HUES6 (cell line): ENCODE results near the gene IFNA16.
"Not testable (repeated sequence)": the region's sequence is repeated elsewhere in the genome, so short reads cannot be mapped to it uniquely, and the experiment has no call there.

Source experiments
- H3K27ac ChIP-seq: 2 replicates; pipeline ENCODE4 v1.7.0; 2013; ENCODE audit warnings: low read depth, mild to moderate bottlenecking, low read length, inconsistent platforms
- H3K27me3 ChIP-seq: 2 replicates; pipeline ENCODE4 v1.6.1; 2013; ENCODE audit warnings: low read length; ENCODE audit not compliant: control insufficient read depth, insufficient read depth
- H3K36me3 ChIP-seq: 2 replicates; pipeline ENCODE4 v1.6.1; 2013; ENCODE audit warnings: low read length; ENCODE audit not compliant: control insufficient read depth, insufficient read depth
- H3K4me1 ChIP-seq: 2 replicates; pipeline ENCODE4 v1.6.1; 2013; ENCODE audit warnings: low read length; ENCODE audit not compliant: control insufficient read depth, insufficient read depth
- H3K4me3 ChIP-seq: 2 replicates; pipeline ENCODE4 v1.5.1; 2013; ENCODE audit warnings: low read depth, low read length
- H3K9ac ChIP-seq: one replicate; pipeline ENCODE4 v1.6.1; 2013; ENCODE audit warnings: mild to moderate bottlenecking, low read length
- H3K9me3 ChIP-seq: 2 replicates; pipeline ENCODE4 v1.6.1; 2013; ENCODE audit warnings: low read depth, low read length; ENCODE audit not compliant: control insufficient read depth, insufficient read depth

The IFNA16 gene

DNA sequence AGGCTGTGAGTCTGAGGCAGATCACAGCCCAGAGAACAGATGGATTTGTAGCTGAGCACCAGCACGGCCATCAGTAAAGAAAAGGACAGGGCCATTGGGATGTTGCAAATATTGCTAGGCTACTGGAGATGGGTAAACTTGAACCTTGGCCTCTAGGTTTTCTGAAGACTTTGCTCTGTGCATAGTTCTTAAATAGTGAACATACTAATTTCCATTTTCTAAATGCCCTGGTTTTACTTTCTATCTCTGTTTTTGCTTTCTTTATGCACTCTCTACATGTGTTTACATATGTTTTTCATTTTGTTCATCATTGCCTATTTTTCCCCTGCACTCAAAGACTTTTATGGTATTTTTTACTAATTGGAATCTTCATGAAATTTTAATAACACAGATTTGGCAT lies at the start of gene IFNA16:
Gene IFNA16, minus strand, starts transcription at position 101 of the 400 bp plus-strand sequence. Its CDS starts 6 bp downstream, at position 95.
- not testable (repeated sequence) for H3K27me3 ChIP-seq, H3K9me3 ChIP-seq, H3K4me1 ChIP-seq, H3K36me3 ChIP-seq, H3K4me3 ChIP-seq, H3K27ac ChIP-seq, H3K9ac ChIP-seq

GRCh38 chr9:21265421-21266189 lies 48.5 kb upstream of the IFNA16 start:
- peaks cover 92% of the 10 kb centered on the region for H3K27me3 ChIP-seq
- no peak overlapping the region for H3K27ac ChIP-seq
- H3K4me1 ChIP-seq, result no peaks in the 10 kb centered on the region
- no peak overlapping the region for H3K4me3 ChIP-seq
- no peaks in the 10 kb centered on the region for H3K36me3 ChIP-seq
- no peak overlapping the region for H3K9ac ChIP-seq
- no peaks in the 10 kb centered on the region for H3K9me3 ChIP-seq

GRCh38 chr9:21255538-21256212 lies 38.6 kb upstream of the IFNA16 start:
- Histone ChIP-seq H3K4me1 (peaks cover 6% of the 10 kb centered on the region; the same call in 1 of the 2 replicates), H3K9me3 (peaks cover 10% of the 10 kb centered on the region; the same call in 1 of the 2 replicates), H3K4me3 (no peak overlapping the region), H3K36me3 (no peaks in the 10 kb centered on the region), H3K27ac (no peak overlapping the region), H3K27me3 (peaks cover 30% of the 10 kb centered on the region), H3K9ac (no peak overlapping the region)

GRCh38 chr9:21252721-21253547 lies 35.8 kb upstream of the IFNA16 start:
- H3K27me3 ChIP-seq, result peaks cover 29% of the 10 kb centered on the region
- H3K27ac ChIP-seq, result no peak overlapping the region
- H3K4me3 ChIP-seq, result no peak overlapping the region
- no peaks in the 10 kb centered on the region for H3K36me3 ChIP-seq
- no peaks in the 10 kb centered on the region for H3K9me3 ChIP-seq
- H3K9ac ChIP-seq, result no peak overlapping the region
- peaks cover 6% of the 10 kb centered on the region; the same call in 1 of the 2 replicates for H3K4me1 ChIP-seq

DNA sequence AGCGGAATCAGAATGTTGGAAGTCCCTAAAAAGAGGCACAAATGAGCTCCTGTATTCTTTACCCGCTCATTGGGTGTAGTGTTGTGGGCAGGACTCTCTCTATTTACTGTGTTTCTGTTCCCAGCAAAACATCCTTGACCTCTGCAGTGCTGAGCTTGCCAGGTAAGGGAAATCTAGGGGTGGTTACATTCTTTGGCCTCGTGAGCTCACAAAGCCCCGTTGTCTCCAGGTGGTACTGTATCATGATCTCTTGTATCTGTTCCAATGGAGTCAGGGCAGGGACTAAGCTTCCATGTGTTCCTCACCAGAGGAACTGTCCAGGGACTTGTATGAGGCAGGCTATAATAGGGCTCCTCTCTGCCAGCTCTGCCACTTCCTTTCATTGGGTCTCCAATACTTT lies 34.5 kb upstream of the IFNA16 start:
- H3K27me3 ChIP-seq, result peaks cover 22% of the 10 kb centered on the region
- H3K9me3 ChIP-seq, result no peaks in the 10 kb centered on the region
- H3K4me1 ChIP-seq, result peaks cover 6% of the 10 kb centered on the region; the same call in 1 of the 2 replicates
- no peak overlapping the region for H3K9ac ChIP-seq
- no peaks in the 10 kb centered on the region for H3K36me3 ChIP-seq
- H3K4me3 ChIP-seq, result no peak overlapping the region
- H3K27ac ChIP-seq, result no peak overlapping the region

DNA sequence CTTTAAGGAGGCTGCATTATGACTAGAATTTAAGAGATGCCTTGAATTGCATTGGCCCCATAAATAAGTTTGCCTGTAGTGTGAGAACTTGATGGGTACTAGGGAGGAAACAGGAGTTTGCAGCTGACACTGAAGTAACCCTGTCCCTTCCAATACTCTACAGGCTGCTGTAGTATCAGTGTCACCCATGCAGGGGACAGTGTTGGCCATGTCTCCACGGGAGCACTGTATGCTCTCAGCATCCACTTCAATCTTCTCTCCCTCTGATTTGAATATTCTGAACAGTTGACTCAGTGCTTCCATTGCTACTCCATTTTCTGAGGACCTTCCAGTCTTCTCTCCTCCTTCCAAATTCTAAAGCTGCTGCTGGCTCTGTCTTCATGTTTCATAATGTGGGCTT lies 34.1 kb upstream of the IFNA16 start:
- Histone ChIP-seq H3K27ac (no peak overlapping the region), H3K27me3 (peaks cover 17% of the 10 kb centered on the region), H3K4me3 (no peak overlapping the region), H3K9me3 (no peaks in the 10 kb centered on the region), H3K36me3 (no peaks in the 10 kb centered on the region), H3K9ac (no peak overlapping the region), H3K4me1 (peaks cover 6% of the 10 kb centered on the region; the same call in 1 of the 2 replicates)

DNA sequence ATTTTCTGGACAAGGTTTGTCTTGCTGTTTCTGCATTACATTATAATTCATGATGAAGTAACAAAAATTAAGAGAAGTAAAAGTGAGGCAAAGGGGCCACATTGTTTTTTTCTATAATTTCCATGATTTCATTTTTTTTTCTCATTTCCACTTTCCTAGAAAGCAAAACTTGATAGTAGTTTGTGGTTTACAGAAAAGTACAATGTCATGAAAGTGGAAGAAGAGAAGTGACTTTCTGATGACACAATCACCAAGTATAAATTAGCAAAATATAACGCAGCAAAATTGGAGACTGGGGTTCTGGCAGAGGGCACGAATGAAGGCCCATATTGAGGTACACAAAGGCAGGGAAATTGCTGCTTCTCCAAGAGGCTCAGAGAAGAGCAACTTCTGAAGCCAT lies 27.7 kb upstream of the IFNA16 start:
- peaks cover 4% of the 10 kb centered on the region; the same call in 1 of the 2 replicates for H3K27me3 ChIP-seq
- H3K9ac ChIP-seq, result no peak overlapping the region
- no peaks in the 10 kb centered on the region for H3K36me3 ChIP-seq
- no peak overlapping the region for H3K27ac ChIP-seq
- H3K9me3 ChIP-seq, result no peaks in the 10 kb centered on the region
- H3K4me1 ChIP-seq, result no peaks in the 10 kb centered on the region
- H3K4me3 ChIP-seq, result no peak overlapping the region

GRCh38 chr9:21239911-21240310 lies 22.8 kb upstream of the IFNA16 start, which contains the start of gene IFNA14:
Gene IFNA14 (minus strand): TSS chr9:21240005. CDS start chr9:21239935, 70 bp downstream.
- no peak within 1 kb of the TSS for H3K9ac ChIP-seq
- H3K27ac ChIP-seq, result no peak within 1 kb of the TSS
- peaks cover 7% of the 10 kb centered on the region; the same call in 1 of the 2 replicates for H3K27me3 ChIP-seq
- H3K36me3 ChIP-seq, result no peaks in the 10 kb centered on the region
- H3K4me3 ChIP-seq, result no peak within 1 kb of the TSS
- no peaks in the 10 kb centered on the region for H3K4me1 ChIP-seq
- H3K9me3 ChIP-seq, result no peaks in the 10 kb centered on the region

- not testable (repeated sequence) for H3K9ac ChIP-seq, H3K4me3 ChIP-seq, H3K36me3 ChIP-seq, H3K4me1 ChIP-seq, H3K27ac ChIP-seq, H3K27me3 ChIP-seq, H3K9me3 ChIP-seq
These were observed 19.2 kb upstream of the IFNA16 start for GRCh38 chr9:21236360-21236714.

DNA sequence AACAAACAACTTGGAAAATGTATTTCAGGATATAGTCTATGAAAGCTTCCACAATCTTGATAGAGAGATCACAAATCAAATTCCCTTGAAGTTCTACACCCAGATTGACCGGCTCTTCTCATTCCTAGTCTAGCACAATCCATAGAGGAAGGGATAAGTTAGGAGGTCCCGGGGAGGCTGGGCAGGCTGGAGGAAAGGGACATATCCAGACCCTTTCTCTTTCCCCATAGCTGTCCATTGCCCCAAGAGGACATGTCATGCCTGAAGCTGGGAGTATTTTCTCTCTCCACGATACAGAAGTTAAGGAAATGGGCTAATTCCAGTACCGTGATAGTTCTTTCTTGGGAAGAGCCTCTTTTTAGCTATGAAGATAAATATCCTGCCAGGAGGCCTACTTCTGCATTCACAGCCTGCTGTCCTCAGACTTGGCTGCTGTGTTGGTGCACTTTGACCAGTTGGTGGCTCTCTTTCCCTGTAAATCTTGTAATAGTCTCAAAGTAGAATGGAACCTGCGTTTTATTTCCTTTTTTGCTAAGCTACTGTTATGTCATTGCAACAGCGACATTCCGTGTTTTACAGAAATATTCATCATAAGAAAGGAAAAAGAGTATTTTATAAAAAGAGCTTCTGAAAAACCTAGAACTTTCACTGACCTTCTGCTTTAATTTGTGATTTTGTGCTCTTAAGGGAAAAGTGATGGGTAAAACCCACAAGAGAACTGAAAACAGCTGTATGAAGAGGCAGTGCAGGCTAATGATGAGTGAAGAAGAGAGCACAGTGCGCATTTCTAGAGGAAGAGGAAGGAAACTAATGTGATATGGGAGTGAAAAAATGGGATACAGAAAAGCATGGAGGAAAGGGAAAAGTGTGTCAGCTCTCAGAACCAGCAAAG lies 18.6 kb upstream of the IFNA16 start:
- not testable (repeated sequence) for H3K27me3 ChIP-seq, H3K27ac ChIP-seq, H3K4me1 ChIP-seq, H3K9ac ChIP-seq, H3K9me3 ChIP-seq, H3K36me3 ChIP-seq, H3K4me3 ChIP-seq
